HL-60/S4 (cell line): ENCODE measurements around the gene DOLPP1.

Experiments
- in situ Hi-C: fragments of 300-500 bp; cut with MboI; formaldehyde crosslinking; loops from 2 replicates; pipeline ENCODE4 v1.14.3; 2022; ENCODE audit warnings: low sequenced_read_pairs

Gene DOLPP1

DNA sequence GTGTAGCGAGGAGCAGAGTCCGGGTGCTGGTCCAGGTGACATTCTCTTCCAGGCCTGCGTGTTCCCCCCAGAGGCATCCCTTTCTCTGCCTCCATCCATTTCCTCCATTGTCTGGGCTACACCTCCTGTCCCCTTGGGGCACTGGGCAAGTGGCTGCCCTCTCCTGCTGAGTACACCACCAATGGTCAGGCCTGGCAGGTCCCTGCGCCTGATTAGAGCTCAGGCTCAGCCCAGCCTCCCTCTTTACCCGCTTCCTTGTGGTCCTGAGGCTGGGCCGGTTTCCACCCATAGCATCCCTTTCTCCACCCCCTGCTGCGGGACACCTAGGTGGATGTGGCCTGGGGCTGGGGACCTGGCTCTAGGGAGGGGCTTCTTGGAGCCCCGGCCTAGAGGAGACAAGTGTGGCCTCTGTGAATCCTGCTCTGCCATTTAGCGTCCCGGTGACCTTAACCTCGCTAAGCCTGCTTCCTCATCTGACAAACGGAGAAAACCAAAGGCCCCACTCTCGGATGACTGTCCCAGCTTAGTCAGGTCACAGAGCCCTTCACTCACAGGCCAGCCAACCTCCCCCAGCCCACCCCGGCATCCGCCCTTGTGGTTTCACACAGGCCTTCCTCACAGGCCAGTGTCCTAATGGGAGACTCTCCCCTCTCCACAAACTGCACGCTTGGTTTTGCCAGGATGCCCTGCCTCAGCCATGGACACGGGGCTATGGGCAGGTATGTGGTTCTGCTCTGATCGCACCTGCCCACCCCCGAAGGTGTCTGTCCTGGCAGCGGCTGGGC is 12.9 kb downstream of the DOLPP1 start:
- in situ Hi-C loops = no loop called here

DNA sequence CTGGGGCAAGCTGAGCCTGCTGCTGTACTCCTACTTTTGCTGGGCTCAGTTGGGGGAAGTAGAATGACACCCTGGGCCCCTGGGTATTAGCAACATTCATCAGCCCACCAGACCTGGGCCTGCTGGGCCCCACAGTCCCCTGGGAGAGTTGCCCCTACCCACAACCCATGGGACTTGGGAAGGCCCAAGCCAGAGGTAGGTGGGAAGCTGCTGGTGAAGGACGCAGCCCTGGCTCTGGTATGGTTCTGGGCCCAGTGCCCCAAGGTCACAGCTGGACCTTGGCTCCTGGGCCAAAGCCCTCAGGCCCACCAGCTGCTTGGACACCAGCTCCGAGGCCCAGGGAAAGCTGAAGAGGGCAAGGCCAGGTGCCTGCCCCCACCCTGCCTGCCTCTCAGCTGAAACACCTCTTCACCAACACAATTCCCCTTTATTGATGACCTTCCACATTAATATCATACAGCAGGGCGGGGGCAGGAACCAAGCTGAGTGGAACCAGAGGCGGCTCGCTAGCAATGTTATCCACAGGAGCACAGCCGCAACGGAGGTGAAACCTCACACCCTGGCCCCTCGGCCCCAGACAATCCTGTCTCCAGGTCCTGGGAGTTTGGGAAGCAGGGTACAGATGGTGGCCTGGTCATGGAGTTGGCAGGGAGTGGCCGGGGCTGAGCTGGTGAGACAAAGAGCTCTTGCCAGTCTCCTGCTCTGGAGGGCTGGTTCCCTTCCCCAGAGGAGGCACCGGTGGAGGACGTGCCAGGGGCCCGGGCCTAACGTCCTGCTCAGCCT is 13.7 kb downstream of the DOLPP1 start:
- in situ Hi-C loops = no loop called here

DNA sequence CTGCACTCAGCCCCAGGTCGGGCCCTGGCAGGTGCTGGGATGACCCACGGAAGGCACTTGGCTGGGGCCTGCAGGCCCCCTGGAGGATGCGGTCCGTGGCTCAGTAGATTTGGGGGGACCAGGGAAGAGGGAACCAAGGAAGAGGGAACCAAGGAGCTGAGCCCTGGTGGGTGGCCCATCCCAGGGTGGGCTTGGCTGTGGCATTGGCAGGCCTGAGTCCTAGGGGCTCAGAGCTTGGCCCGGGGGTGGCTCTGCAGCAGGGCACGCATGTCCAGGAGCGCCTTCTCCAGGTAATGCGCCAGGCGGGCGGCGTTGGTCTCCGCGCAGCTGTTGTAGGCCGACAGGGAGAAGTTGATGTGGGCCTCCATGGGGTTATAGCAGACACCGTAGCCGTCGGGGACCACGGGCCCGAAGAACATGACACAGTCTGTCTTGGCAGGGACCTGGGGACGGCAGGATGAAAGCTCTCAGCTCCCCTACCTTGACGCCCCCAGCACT is 14.3 kb downstream of the DOLPP1 start:
- in situ Hi-C loops = no loop called here

DNA sequence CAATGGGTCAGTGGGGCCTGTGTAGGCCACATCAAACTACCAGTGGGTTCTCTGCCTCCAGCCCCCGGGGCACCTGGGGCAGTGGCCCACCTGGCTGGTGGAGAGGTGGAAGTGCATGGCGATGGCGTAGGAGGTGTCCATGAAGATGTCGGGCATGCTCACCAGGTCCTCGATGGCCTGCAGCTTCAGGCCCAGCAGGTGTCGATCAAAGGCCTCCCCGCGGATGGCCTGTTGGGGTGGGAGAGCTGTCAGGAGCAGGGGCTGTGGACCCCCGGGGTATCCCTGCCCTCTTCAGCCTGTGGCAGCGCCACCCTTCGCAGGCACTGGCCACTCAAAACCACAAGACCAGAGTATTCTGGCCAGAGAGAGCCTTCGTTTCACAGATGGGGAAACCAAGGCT is 15.0 kb downstream of the DOLPP1 start:
- in situ Hi-C loops = no loop called here

DNA sequence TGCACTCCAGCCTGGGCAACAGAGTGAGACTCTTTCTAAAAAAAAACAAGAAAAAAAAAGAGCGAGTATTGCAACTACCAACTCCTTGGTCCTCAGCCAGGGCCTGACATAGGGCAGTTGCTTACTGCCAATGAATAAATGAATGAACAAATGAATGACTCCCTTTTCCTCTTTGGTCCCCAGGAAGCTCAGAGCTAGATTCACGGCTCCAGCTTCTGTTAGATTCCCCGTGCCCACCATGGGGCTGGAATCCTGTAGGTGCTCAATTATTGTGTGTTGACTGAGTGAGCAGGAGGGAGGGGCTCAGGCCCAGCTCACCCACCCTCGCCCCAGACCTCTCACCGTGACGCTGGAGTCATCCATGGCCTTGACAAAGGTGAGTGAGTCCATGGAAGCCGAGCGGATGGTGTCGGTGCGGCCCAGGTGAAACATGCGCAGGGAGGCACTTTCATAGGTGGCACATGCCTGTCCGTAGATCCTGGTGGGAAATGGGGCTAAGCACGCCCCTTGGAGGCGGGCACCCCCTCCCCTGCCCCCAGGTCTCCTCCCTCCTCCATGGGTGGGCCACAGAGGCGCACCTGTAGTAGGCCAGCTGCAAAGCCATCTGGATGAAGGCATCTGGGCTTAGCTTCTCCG is 16.9 kb downstream of the DOLPP1 start:
- in situ Hi-C loops = no loop called here

DNA sequence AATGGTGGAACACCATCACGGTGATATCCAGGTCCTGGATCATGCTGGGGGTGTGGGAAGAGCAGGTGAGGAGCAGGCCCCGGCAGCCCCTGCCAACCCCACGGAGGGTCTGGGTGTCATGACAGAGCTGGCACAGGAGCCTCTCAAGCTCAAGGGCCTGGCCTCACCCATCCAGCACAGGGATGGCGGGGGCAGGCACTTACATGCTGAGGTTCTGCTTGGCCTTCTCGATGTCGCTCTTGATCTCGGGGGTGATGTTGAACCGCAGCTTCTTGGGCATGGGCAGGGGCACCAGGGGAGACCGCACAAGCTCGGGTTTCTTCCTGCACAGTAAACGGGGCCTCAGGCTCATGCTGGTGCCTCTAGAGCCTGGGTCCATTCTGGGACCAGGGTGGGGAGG is 17.4 kb downstream of the DOLPP1 start:
- in situ Hi-C loops = no loop called here

DNA sequence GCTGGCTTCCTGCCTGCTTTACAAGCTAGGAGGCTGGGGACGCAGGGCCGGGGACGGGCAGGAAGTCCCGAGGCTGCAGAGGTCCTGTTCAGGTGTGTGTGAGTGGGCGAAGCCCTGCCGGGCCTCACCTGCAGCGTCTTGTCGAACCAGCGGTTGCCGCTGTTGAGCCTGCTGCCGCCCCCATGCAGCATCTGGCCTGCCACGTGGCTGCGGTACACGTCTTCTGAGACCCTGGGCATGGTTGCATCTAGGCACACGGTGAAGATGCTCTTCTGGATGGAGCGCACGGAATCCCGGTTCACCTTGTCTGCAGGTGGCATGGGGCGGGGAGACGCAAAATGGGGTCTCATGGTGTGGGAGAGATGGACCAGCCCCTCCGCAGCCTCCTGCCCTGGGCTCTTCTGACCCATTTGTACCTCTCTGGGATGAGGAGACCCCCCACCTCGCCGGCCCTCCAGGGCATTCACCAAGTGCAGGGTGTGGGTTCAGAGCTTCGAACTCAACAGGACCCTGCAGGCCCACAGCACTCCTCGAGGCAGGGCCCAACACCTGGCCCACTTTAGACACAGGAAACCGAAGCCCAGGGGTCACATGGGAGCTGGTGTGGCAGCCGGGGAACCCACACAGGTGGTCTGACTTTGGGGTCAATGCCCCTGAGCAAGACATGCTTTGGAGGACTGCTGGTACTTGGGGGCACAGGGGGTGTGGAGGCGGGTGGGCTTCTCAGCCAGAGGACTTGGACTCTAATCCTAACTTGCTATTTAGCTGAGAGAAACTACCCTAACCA is 19.7 kb downstream of the DOLPP1 start:
- in situ Hi-C loops = no loop called here

DNA sequence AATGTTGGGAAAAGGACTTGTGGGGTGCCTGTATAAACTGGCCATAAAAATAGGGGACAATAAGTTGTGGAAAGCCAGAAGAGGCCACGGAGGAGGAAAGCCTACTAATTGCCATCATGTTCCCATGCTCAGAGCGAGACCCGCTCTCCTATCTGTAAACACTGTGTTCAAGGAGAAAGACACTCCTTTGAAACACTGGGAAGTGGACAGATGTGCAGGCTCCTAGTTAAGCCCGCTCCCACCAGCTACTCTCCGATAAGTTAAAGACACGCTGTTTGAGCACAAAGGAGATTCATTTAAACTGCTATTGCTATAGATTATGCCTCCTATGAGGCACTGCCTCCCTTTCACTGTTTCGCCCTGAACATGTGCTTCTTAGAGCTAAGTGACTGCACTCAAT is 20.4 kb downstream of the DOLPP1 start:
- in situ Hi-C loops = no loop called here

DNA sequence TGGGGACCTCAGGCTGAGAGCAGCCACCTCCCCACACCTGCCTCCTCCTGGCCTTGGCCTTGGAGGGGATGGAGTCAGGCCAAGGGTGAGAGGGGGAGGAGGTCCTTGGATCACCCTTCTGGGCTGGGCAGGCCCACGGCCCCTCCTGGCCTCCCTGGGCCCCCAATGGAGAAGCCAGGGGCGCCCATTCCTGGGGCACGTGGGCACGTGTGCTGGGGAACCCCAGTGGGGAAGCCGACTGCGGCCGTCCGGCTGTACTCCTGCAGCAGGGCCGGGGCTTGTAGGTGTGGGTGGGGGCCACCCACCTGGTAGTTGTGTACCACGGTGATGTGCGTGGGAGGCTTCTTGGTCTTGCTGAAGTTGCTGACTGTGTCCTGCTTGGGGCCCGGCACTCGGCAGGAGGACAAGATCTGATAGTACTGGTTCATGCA is 21.2 kb downstream of the DOLPP1 start:
- in situ Hi-C loops = no loop called here

DNA sequence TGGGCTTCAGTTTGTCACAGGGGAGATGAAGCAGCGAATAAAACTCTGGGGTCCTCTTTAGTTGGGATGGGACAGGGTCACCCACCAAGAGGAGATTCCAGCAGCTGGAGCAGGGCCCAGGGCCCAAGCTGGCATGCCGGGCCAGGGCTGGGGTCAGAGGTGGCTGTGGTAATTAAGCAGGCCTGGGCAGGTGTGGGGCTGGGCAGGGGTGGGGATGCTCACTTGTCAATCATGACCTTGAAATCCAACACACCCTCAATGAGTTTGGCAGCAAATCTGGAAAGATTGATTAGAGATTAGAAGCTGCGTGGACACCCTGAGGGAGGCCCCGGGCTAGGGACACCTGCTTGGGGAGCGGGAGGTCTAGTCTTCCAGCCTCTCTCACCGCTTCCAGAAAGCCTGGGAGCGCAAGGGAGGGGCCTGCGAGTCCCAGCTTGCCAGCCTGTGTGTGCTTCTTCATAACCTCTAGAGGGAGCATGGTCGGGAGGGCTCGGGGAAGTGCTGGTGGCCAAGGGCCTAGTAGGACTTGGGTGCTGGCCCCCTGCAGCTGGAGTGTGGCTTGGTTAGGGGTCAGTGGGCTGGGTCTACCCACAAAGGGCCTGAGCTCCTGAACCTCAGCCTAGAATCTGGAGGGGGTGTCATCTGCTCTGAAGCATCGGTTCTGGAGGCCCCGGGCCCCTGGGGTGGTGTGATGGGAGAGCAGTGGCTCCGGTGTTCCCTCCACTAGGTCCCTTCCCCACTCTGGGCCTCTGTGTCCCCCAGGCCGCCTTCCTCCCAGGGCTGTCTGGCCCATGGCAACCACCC is 22.1 kb downstream of the DOLPP1 start:
- in situ Hi-C loops = no loop called here

DNA sequence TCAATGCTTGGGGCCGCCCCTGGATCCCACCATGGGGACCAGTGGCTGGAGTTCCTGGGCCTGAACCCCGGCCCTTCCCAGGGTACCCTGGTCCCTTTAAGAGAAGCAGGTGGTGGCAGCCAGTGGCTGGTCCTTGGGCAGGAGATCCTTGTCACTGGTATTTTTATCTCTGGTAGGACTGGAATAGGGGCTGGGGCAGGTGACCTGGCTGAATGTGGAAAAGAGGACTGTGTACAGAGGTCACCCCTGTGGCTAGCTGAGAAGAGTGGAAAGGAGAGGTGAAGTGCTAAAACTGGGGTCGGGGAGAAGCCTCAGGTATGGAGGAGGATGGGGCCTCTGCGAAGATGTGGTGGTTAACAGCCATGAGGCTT is 22.7 kb downstream of the DOLPP1 start:
- in situ Hi-C loops = no loop called here

DNA sequence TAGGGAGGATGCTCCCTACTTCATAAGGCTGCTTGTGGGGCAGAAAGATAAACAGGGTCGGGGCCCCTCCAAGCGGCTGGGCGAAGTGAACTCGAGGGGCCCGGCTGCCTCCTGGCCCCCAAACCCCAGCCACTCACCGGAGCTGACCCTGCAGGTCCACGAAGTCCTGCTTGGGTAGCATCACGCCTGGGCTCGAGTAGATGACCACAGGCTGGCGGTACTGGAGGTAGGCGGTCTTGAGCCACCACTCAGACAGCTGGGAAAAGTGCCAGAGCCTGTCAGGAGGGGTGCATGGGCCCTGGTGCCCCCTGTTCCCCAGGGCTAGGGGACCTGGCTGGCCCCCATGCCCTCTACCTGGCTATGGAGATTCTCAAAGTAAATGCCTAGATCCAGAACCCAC is 23.1 kb downstream of the DOLPP1 start:
- in situ Hi-C loops = no loop called here

DNA sequence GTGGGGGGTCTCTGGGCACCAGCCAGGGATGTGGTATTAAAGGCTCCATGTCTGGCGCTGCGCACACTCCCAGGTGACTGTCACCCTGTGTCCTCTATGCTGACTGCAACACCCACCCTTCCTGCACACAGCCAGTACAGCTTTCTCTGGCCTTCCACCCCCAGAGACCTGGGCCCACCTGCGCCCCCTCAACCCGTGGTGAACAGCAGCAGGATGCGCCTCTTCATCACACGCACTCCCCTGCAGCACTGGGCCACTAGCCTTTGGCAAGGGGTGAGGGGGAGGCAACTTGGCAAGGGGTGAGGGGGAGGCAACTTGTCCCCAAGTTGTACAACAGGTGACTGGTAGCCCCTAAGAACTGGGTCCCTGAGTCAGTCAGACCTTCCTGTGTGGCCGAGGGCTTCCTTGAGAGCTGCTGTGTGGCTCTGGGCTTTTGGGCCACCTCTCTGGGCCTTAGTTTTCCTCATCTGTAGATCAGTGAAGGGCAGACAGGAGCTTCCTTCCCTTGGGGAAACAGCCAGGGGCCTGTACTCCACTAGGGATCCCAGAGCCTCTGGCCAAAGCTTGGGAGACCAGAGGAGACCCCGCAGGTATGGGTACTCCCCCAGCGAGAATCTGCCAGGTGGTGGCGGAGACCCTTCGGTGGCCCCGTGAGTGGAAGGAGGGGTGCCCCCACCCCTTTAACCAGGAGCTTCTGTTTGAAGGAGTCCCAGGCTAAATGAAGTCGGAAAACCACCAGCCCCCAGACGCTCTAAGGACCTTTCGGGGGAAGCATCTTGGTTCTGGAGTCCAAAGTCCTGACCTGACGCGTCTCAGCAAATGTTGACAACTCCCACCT is 25.2 kb downstream of the DOLPP1 start:
- in situ Hi-C loops = no loop called here

DNA sequence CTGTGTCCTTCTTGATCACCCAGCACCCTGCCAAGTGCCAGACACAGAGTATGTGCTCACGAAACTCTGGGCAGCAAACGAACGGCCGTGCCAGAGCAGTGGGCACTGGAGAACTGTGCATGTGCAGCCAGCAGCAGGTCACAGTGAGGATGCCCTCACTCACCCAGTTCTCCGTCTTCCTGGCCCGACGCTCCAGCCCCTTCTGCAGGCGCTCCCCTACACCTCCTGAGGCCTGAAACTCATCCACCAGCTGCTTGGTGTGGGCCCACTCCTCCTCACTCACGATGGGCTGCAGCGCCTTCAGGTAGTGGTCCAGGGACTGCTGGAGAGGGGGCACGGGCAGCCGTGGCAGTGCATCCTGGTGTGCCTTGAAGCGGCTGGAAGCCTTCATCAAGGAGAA is 26.7 kb downstream of the DOLPP1 start:
- in situ Hi-C loops = no loop called here

DNA sequence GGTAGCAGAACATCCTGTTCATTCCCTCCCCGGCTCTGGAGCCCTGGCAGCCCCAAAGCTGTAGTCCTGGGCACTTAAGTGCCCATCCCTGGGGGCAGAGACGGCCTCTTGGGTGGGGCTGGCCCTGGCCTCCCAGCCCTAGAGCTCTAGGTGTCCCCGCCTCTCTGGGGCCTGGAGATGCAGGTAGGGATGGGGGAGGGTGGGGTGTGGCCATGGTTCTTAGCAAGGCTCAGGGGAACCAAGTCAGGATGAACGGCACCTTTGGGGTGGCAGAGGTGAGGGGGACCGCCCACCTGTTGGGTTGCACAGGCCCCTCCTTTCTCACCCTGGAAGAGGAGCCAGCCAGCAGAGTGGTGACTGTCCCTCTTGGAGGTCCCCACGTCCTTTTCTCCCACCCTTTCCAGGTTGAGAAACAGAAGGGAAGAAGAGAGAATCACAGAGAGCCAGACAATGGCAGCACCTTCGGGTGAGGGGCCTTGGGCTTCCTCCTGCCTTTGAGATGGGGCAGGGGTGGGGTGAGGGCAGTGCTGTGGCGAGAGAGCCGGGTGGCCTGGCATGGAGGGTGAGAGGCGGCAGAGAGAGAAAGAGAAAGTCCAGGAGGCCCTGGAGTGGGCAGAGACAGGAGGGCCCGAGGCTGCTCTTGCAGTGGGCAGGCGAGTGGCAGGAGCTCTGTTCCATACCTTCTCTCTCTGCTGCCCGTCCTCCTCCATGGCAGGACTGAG is 27.3 kb downstream of the DOLPP1 start:
- in situ Hi-C loops = no loop called here

DNA sequence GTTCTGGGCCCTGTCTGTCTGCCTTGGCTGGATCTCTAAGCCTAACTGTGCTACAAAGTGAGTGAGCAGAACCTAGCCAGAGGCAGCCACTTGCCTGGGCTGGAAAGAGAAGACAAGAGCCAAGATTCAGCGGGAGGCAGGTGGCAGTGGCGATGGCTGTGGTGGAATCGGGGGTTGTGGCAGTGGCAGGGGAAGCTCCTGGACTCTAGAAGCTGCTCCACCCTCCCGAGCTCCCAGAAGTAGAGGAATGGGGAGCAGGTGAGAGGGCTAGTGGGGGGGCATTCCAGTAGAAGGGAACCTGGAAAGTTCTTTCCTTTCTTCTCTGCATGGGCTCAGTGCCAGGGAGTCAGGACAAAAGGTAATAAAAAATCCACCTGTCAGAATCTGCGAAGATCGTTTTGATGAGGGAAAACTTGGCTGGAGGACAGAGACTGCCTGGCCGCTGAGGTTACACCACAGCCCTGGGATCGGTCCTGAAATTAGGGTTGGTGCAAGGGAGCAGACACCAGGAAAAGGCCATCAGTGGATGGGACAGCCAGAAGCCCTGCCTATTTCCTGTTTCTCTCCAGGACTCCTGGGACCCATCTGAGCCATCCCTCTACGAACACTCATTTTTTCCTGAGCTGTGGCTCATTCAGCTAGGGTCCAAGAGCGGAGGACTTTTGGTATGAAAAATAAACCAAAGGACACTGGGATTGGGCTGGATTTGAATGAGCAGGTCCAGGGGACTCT is 28.1 kb downstream of the DOLPP1 start:
- in situ Hi-C loops = no loop called here

DNA sequence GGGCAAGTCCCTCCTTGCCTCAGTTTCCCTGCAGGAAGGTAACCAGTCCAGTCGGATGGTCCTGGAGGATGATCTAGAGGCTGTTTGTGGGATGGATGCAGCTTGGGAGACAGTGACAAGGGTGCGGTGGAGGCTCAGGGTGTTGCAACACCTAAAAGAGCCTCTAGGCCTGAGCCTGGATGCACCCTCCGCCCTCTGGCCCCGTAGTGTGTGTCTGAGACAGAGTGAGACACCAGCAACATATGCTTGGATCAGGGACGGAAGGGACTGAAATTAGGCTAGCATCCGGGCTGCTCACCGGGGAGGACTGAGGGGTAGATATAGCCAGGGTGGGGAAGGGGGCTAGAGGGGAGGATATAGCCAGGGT is 28.6 kb downstream of the DOLPP1 start:
- in situ Hi-C loops = no loop called here
